ENCODE results near the gene OR2M3. TPM values are rescaled to one million over a fixed set of nuclear protein-coding genes. Genes with fewer than 3 reads are reported as not detected.

Gene OR2M3
- total and polyA plus RNA-seq, 2 of the 4 experiments (the other 2 are of a cell fraction): not detected

DNA sequence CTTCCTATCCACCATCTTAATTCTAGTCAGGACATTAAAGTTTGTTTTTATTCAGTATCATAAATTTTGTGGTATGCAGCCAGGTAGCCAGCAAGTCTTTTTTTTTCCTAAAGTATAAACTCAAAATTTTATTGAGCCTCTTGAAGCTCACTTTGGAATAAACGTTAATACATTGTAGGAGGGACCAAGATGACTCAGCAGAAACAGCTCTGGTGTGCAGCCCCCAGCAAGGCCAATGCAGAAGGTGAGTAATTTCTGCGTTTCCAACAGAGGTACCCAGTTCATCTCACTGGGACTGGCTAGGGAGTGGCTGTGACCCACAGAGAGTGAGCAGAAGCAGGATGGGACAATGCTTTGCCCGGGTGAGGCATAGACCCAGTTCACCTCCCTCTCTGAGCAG is 9.7 kb upstream of the OR2M3 start:
- Histone ChIP-seq H3K23ac (ENCODE audit: low read depth, low read length) (no peak overlapping the region), H2BK5ac (ENCODE audit: low read depth, low read length, poor library complexity, severe bottlenecking) (no peak overlapping the region), H4K20me1 (ENCODE audit: insufficient read depth, low read length) (no peaks in the 10 kb centered on the region), H3K9ac (ENCODE audit: low read depth, low read length) (no peak overlapping the region), H3K27ac (ENCODE audit: insufficient read depth, low read length) (no peak overlapping the region), H2AFZ (replicated peaks; ENCODE audit: low read length, poor library complexity) (no peak overlapping the region), H3K36me3 (ENCODE audit: control insufficient read depth, insufficient read depth, low read length) (no peaks in the 10 kb centered on the region), H3K4me3 (ENCODE audit: insufficient read depth, low read depth, low read length) (no peak overlapping the region), H3K27me3 (ENCODE audit: control insufficient read depth, insufficient read depth, low read length) (no peaks in the 10 kb centered on the region), H2BK15ac (ENCODE audit: low read depth, low read length) (no peak overlapping the region), H4K8ac (ENCODE audit: low read depth in 2 of 2, low read length in 2 of 2) (no peak overlapping the region), H2AK5ac (ENCODE audit: low read depth, low read length) (no peak overlapping the region), H3K79me1 (ENCODE audit: low read depth in 1 of 2, low read length in 2 of 2) (no peaks in the 10 kb centered on the region), H2AK9ac (replicated peaks; ENCODE audit: low read depth, low read length, poor library complexity) (no peak overlapping the region), H3K4me2 (ENCODE audit: low read depth, low read length) (no peak overlapping the region), H3K4ac (ENCODE audit: low read depth, low read length) (no peak overlapping the region), H3K56ac (ENCODE audit: extremely low read depth, insufficient read depth, low read length) (no peak overlapping the region), H4K91ac (ENCODE audit: insufficient read depth, low read depth, low read length) (no peak overlapping the region), H3K9me3 (ENCODE audit: control insufficient read depth, insufficient read depth, low read length) (peaks cover 16% of the 10 kb centered on the region), H3K18ac (ENCODE audit: low read depth, low read length) (no peak overlapping the region), H3K9me1 (ENCODE audit: insufficient read depth, low read length) (no peaks in the 10 kb centered on the region), H4K5ac (ENCODE audit: low read depth, low read length) (no peak overlapping the region), H3K14ac (replicated peaks; ENCODE audit: low read depth, low read length) (no peak overlapping the region), H3K4me1 (ENCODE audit: control insufficient read depth, insufficient read depth, low read length) (no peaks in the 10 kb centered on the region), H2BK20ac (ENCODE audit: low read depth, low read length) (no peak overlapping the region), H2BK120ac (ENCODE audit: low read depth, low read length) (no peak overlapping the region)
- DNase-seq: no peak
- BruUV-seq (replicated peaks): no TSS peak
- intact Hi-C loops (cut with micrococcal nuclease): no loop called here
- no peak for ATAC-seq (ENCODE audit: low read depth)
- dilution Hi-C loops (cut with HindIII; ENCODE audit: low sequenced_read_pairs, unreplicated experiment): no loop called here
- ChIA-PET POLR2A (ENCODE audit: unreplicated experiment) (no interaction called here), CTCF (no interaction called here)
- in situ Hi-C loops (cut with MboI; ENCODE audit: low sequenced_read_pairs): no loop called here
- WGBS, 2 experiments (ENCODE audit: extremely low coverage in 2 of 2, insufficient read length in 1 of 2): no CpG with 5 or more reads among the region's 3 CpGs
- 0 out of 2 replicates have a peak, but pooled peaks have one; percentile 9 for TF ChIP-seq MAFK (IDR thresholded peaks at IDR 0.05; ENCODE audit: low read depth, low read length)
- TF ChIP-seq USF2 (IDR thresholded peaks at IDR 0.05; ENCODE audit: low read depth, low read length): no peak
- no peak for TF ChIP-seq POLR2A (IDR thresholded peaks at IDR 0.05; ENCODE audit: low read depth, low read length)
- TF ChIP-seq CHD1 (IDR thresholded peaks at IDR 0.05; ENCODE audit: low read depth, low read length): no peak
- peak; percentile 72 for TF ChIP-seq NFE2L2 (IDR thresholded peaks at IDR 0.05; ENCODE audit: low read depth, low read length)
